BLaER1 (cell line): Measurements from ENCODE around the gene KIF15.

ENCODE experiments used
- H3K27ac ChIP-seq: shearing (Covaris generic); formaldehyde crosslinking; 2 replicates; pipeline ENCODE4 v1.8.1; 2022
- H3K27me3 ChIP-seq: shearing (Covaris generic); formaldehyde crosslinking; 2 replicates; pipeline ENCODE4 v1.8.1; 2022
- H3K36me3 ChIP-seq: shearing (Covaris generic); formaldehyde crosslinking; 2 replicates; pipeline ENCODE4 v1.8.1; 2022
- H3K4me1 ChIP-seq: shearing (Covaris generic); formaldehyde crosslinking; 2 replicates; pipeline ENCODE4 v1.8.1; 2022
- H3K4me2 ChIP-seq: shearing (Covaris generic); formaldehyde crosslinking; 2 replicates; pipeline ENCODE4 v1.8.1; 2022
- H3K4me3 ChIP-seq: shearing (Covaris generic); formaldehyde crosslinking; 2 replicates; pipeline ENCODE4 v1.8.1; 2022
- H3K9ac ChIP-seq: shearing (Covaris generic); formaldehyde crosslinking; 2 replicates; pipeline ENCODE4 v1.8.1; 2022
- H3K9me3 ChIP-seq: shearing (Covaris generic); formaldehyde crosslinking; 2 replicates; pipeline ENCODE4 v1.8.1; 2022
- H4K20me1 ChIP-seq: shearing (Covaris generic); formaldehyde crosslinking; 2 replicates; pipeline ENCODE4 v1.8.1; 2022
- Cebpa-rat ChIP-seq: shearing (Covaris generic); IDR thresholded peaks from 2 replicates; pipeline ENCODE4 v1.8.1; 2022

The KIF15 gene

DNA sequence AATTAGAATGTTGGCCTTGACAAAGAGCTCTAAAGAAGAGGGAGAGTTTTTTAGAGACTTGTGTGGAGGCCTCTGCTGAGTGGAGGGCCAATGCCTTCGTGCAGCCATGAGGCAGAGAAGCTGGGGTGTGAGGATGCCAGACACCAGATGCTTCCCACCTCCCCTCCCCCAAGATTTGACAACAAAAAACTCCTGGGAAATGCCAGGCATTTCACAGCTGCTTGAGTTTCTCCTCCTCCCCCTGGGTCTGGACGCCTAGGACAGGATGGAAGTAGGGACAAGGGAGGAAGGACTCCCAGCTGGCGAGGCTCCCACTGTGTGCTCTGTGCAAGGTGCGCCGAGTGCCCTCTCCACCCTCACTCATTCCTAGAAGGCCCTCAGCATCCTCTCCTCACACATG is 132.9 kb downstream of the KIF15 start:
- Histone ChIP-seq H4K20me1 (no peaks in the 10 kb centered on the region), H3K9ac (no peak overlapping the region), H3K4me1 (no peaks in the 10 kb centered on the region), H3K4me2 (no peak overlapping the region), H3K4me3 (no peak overlapping the region), H3K27me3 (no peaks in the 10 kb centered on the region), H3K27ac (no peak overlapping the region), H3K36me3 (no peaks in the 10 kb centered on the region), H3K9me3 (0 out of 2 replicates have a peak, but pooled peaks cover 3% of the 10 kb centered on the region)
- no peak for TF ChIP-seq Cebpa-rat

DNA sequence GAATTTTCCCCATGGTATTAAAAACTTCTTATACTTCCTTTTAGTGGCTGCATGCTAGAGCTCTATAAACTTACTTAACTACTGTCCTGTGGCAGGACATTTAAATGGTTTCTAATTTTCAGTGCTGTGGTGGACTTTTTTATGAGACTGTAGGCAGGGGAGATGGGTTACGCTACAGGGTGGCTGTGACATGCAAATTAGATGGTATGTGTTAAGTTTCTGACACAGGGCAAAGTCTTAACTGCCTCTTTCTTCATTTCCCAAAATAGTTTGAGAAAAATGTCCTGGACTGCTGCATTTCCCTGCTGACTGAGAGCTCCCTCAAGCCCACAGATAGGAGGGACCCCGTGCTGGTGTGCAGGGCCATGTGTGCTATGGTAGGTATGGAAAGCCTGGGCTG is 134.8 kb downstream of the KIF15 start:
- no peak for TF ChIP-seq Cebpa-rat
- no peak overlapping the region for H3K27ac ChIP-seq
- H3K4me1 ChIP-seq, result no peaks in the 10 kb centered on the region
- no peaks in the 10 kb centered on the region for H3K36me3 ChIP-seq
- no peak overlapping the region for H3K4me3 ChIP-seq
- H3K4me2 ChIP-seq, result no peak overlapping the region
- no peak overlapping the region for H3K9ac ChIP-seq
- H3K27me3 ChIP-seq, result no peaks in the 10 kb centered on the region
- H3K9me3 ChIP-seq, result 0 out of 2 replicates have a peak, but pooled peaks cover 3% of the 10 kb centered on the region
- no peaks in the 10 kb centered on the region for H4K20me1 ChIP-seq

DNA sequence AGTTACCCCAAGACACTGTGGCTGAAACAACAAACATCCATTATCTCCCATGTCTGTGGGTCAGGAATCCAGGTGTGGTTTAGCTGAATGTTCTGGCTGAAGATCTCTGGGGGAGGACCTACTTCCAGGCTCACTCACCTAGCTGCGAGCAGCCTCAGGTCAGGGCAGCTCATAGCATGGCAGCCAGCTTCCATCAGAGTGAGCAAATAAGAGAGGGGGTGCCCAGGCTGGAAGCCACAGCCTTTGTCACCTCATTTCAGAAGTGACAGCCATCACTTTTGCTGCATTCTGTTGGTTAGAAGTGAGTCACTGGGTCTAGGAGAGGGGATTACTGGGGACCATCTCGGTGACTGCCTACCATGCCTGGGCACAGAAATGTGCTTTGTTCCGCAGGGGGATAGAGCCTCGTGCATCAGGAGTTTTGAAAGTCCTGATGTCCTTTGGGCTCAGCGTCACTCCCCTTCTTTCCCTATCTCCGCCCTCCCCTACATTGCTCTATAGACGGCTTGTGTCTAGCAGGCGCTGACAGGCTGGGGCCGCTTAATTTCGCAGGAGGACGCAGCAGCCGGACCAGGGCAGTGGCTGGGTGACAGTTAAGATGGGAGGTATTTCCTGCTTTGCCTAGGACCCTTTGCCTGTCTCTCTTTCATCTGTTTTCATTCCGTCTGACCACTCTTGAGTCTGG is 138.2 kb downstream of the KIF15 start:
- TF ChIP-seq Cebpa-rat, result no peak
- no peaks in the 10 kb centered on the region for H3K4me1 ChIP-seq
- H3K9ac ChIP-seq, result no peak overlapping the region
- no peak overlapping the region for H3K4me3 ChIP-seq
- H3K27me3 ChIP-seq, result no peaks in the 10 kb centered on the region
- no peaks in the 10 kb centered on the region for H3K9me3 ChIP-seq
- H3K27ac ChIP-seq, result no peak overlapping the region
- H4K20me1 ChIP-seq, result no peaks in the 10 kb centered on the region
- H3K4me2 ChIP-seq, result no peak overlapping the region
- no peaks in the 10 kb centered on the region for H3K36me3 ChIP-seq

DNA sequence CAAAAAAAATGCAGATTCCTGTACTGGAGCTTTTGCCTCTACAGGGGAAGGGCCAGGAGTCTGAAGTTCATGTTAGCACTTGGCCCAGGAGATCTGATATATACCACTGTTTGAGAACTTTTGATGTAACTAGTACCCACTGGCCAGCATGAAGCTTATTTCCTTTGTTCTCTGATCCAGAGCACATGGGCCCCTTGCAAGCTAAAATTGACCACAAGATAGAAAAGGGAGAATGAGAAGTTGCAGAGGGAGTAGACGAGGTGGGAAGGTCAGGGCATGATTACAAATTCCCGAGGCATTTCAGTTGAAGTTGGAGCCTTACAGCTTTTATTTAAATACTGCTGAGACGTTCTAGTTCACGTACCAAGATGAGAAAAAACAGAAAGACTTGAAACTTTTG is 141.0 kb downstream of the KIF15 start:
- no peak for TF ChIP-seq Cebpa-rat
- H3K36me3 ChIP-seq, result no peaks in the 10 kb centered on the region
- 0 out of 2 replicates have a peak, but pooled peaks cover 2% of the 10 kb centered on the region for H3K4me1 ChIP-seq
- H3K4me3 ChIP-seq, result no peak overlapping the region
- no peak overlapping the region for H3K27ac ChIP-seq
- no peaks in the 10 kb centered on the region for H4K20me1 ChIP-seq
- no peaks in the 10 kb centered on the region for H3K27me3 ChIP-seq
- H3K9me3 ChIP-seq, result no peaks in the 10 kb centered on the region
- no peak overlapping the region for H3K9ac ChIP-seq
- no peak overlapping the region for H3K4me2 ChIP-seq
